CD4-positive, CD25-positive, alpha-beta regulatory T cell (primary cell): Measurements from ENCODE around the gene ZNF700. TPM values are rescaled to one million over a fixed set of nuclear protein-coding genes. Genes with fewer than 3 reads are reported as not detected.
A peak's percentile ranks its signal among the peaks of the same experiment; 100 is the strongest.
"Not testable (repeated sequence)": the region's sequence is repeated elsewhere in the genome, so short reads cannot be mapped to it uniquely, and the experiment has no call there.

Experiments
- ATAC-seq, 2 donors: fragments of 150-1000 bp; cut with Tn5 transposase; one replicate each; pipeline ENCODE4 v1.10.0; 2021; ENCODE audit warnings: low read depth in 2 of 2, moderate number of reproducible peaks in 2 of 2, moderate library complexity in 1 of 2
- DNase-seq, 3 donors: peaks; one replicate each; pipeline versions ENCODE4 v3.0.0 to v3.0.0-alpha.2; 2012 to 2022; ENCODE audit warnings: mixed read lengths in 1 of 3
- H3K27ac ChIP-seq: one replicate; pipeline ENCODE4 v1.7.0; 2013; ENCODE audit warnings: mild to moderate bottlenecking, low read length; ENCODE audit not compliant: insufficient read depth, poor library complexity, severe bottlenecking
- H3K27me3 ChIP-seq: one replicate; pipeline ENCODE4 v1.7.0; 2013; ENCODE audit warnings: low read length; ENCODE audit not compliant: control insufficient read depth, insufficient read depth
- H3K36me3 ChIP-seq: one replicate; pipeline ENCODE4 v1.7.0; 2013; ENCODE audit warnings: mild to moderate bottlenecking, low read length, moderate library complexity; ENCODE audit not compliant: control insufficient read depth, insufficient read depth
- H3K4me1 ChIP-seq: 2 replicates; pipeline ENCODE4 v1.7.0; 2013; ENCODE audit warnings: mild to moderate bottlenecking, low read length; ENCODE audit not compliant: insufficient read depth, control insufficient read depth, poor library complexity, severe bottlenecking
- H3K4me3 ChIP-seq: one replicate; pipeline ENCODE4 v1.7.0; 2013; ENCODE audit warnings: low read depth, mild to moderate bottlenecking, low read length, moderate library complexity
- H3K9me3 ChIP-seq, 2 experiments: 1 replicate in 1 of 2; 2 replicates in 1 of 2; pipeline ENCODE4 v1.7.0; 2013; ENCODE audit warnings: low read length in 2 of 2, mild to moderate bottlenecking in 1 of 2, moderate library complexity in 1 of 2; ENCODE audit not compliant: control insufficient read depth in 2 of 2
- H3K27ac Mint-ChIP-seq, 3 donors: one replicate each; pipeline ENCODE4 v1.8.0; 2020 to 2022; ENCODE audit warnings: mild to moderate bottlenecking in 3 of 3, mixed read lengths in 3 of 3, moderate library complexity in 2 of 3
- H3K27me3 Mint-ChIP-seq: one replicate; pipeline ENCODE4 v1.8.0; 2022; ENCODE audit warnings: mild to moderate bottlenecking, mixed read lengths
- H3K36me3 Mint-ChIP-seq: one replicate; pipeline ENCODE4 v1.8.0; 2020; ENCODE audit warnings: mixed read lengths
- H3K4me1 Mint-ChIP-seq, 4 donors: one replicate each; pipeline ENCODE4 v1.8.0; 2020 to 2022; ENCODE audit warnings: mixed read lengths in 4 of 4, mild to moderate bottlenecking in 1 of 4
- H3K4me3 Mint-ChIP-seq, 4 donors: one replicate each; pipeline ENCODE4 v1.8.0; 2020 to 2022; ENCODE audit warnings: mild to moderate bottlenecking in 4 of 4, mixed read lengths in 4 of 4, moderate library complexity in 3 of 4
- H3K9me3 Mint-ChIP-seq, 7 donors: one replicate each; pipeline ENCODE4 v1.8.0; 2020 to 2022; ENCODE audit warnings: mixed read lengths in 7 of 7, mild to moderate bottlenecking in 3 of 7, moderate library complexity in 2 of 7
- polyA plus RNA-seq, 4 donors: library from polyadenylated mRNA; unstranded; fragments of 300-500 nt; fragmentation: Illumina TruSeq; gene quantifications; one replicate each; pipeline ENCODE4 v1.2.3, GENCODE V29; 2021
- total RNA-seq: library from RNA; stranded (reverse); gene quantifications from one replicate; pipeline ENCODE4 v1.2.3, GENCODE V29; 2022

The ZNF700 gene
- total and polyA plus RNA-seq, 5 donors from 2014 or later, result 3.6 to 17.1 (median 4.7) TPM

DNA sequence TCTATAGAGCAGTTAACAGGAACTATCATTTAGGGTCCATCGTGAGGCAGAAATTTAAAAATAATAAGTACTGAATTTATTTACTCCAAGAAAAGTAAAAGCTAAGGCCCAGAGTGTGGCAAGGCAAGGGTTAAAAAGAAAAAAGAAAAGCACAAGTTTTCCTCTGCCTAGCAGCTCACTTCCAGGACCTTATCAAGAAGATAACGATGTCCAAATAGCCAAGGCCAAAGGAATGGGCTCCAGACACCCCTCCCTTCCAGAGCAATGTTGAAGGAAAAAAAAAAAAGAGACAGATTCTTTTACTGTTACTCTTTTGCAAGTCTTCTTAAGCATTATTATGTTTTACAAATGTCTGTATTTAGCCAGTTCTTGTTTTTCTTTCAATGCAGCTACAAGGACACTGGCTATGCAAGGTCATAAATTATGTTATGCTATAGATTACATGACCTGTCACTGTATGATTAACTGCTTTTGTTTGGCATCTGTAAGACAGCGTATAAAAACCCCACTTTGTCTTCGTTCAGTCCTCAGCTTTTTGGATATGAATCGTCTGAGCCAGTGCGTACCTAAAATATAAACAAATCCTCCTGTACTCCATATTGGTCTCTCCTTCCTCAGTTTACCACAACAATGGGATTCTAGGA is 2.9 kb upstream of the ZNF700 start:
- Histone ChIP-seq H3K4me3 (no peak overlapping the region), H3K9me3 (no peaks in the 10 kb centered on the region), H3K4me1 (peaks cover 21% of the 10 kb centered on the region), H3K27ac (no peak overlapping the region), H3K36me3 (no peaks in the 10 kb centered on the region), H3K27me3 (no peaks in the 10 kb centered on the region)
- DNase-seq (no peak), ATAC-seq (no peak)
- peaks cover 4% of the 10 kb centered on the region for H3K36me3 Mint-ChIP-seq
- no peak overlapping the region for H3K27ac Mint-ChIP-seq
- H3K27me3 Mint-ChIP-seq, result peaks cover 4% of the 10 kb centered on the region
- peaks cover 0 to 9% (median 1%) of the 10 kb centered on the region in 7 donors for H3K9me3 Mint-ChIP-seq
- H3K4me1 Mint-ChIP-seq, result peaks cover 14 to 33% (median 23%) of the 10 kb centered on the region in 4 donors
- peak overlapping the region in 2 of 4 donors; percentile 52 to 73 for H3K4me3 Mint-ChIP-seq

GRCh38 chr19:11925651-11926187 is 812 bp downstream of the ZNF700 start:
- not testable (repeated sequence) for H3K27me3 Mint-ChIP-seq, H3K9me3 Mint-ChIP-seq, ATAC-seq, DNase-seq, H3K27me3 ChIP-seq
- peak overlapping the region; percentile 76 to 98 (median 94) for H3K4me3 Mint-ChIP-seq
- Histone ChIP-seq H3K4me1 (peaks cover 21% of the 10 kb centered on the region), H3K9me3 (peaks cover 6 to 15% of the 10 kb centered on the region in 2 experiments), H3K36me3 (peaks cover 12% of the 10 kb centered on the region), H3K4me3 (peak overlapping the region; percentile 68), H3K27ac (peak overlapping the region; percentile 87)
- H3K4me1 Mint-ChIP-seq, result peaks cover 14 to 57% (median 36%) of the 10 kb centered on the region in 4 donors
- peak overlapping the region; percentile 33 to 91 (median 78) for H3K27ac Mint-ChIP-seq
- H3K36me3 Mint-ChIP-seq, result peaks cover 20% of the 10 kb centered on the region

DNA sequence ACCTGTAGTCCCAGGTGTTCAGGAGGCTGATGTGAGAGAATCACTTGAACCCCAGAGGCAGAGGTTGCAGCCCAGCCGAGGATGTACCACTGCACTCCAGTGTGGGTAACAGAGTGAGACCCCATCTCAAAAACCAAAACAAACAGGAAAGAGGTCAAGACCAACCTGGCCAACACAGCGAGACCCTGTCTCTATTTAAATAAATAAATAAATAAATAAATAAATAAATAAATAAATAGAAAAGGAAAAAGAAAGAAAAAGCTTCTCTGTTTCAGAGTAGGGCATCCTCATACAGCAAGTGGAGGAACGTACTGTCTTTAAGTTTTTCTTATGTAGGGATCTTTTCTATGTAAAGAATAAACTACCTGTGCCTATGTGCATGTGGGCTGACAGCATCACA is 2.3 kb downstream of the ZNF700 start:
- Histone ChIP-seq H3K4me1 (peaks cover 21% of the 10 kb centered on the region), H3K27me3 (no peaks in the 10 kb centered on the region), H3K9me3 (peaks cover 15 to 25% of the 10 kb centered on the region in 2 experiments), H3K27ac (no peak overlapping the region), H3K36me3 (peaks cover 14% of the 10 kb centered on the region), H3K4me3 (no peak overlapping the region)
- H3K4me1 Mint-ChIP-seq, result peaks cover 14 to 66% (median 43%) of the 10 kb centered on the region in 4 donors
- H3K36me3 Mint-ChIP-seq, result peaks cover 29% of the 10 kb centered on the region
- ATAC-seq, result no peak
- no peak for DNase-seq
- peaks cover 4% of the 10 kb centered on the region for H3K27me3 Mint-ChIP-seq
- H3K4me3 Mint-ChIP-seq, result peak overlapping the region in 3 of 4 donors; percentile 8 to 92 (median 66)
- H3K9me3 Mint-ChIP-seq, result peaks cover 0 to 15% (median 3%) of the 10 kb centered on the region in 7 donors
- H3K27ac Mint-ChIP-seq, result peak overlapping the region in 1 of 3 donors; percentile 91

DNA sequence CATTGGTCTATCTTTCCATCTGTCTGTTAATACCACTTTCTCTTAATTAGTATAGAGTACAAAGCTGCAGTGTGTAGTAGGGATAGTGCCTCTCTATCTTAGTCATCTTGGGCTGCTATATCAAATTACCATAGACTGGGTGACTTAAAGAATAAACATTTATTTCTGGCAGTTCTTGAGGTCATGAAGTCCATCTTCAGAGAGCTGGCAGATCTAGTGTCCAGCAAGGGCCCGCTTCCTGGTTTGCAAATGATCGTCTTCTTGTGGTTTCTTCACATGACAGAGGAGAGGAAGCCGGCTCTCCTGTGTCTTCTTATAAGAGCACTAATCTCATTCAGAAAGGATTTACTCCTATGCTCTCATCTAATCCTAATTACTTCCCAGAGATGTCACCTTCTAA is 6.1 kb downstream of the ZNF700 start:
- DNase-seq, result no peak
- Histone ChIP-seq H3K4me3 (no peak overlapping the region), H3K9me3 (peaks cover 28 to 50% of the 10 kb centered on the region in 2 experiments), H3K27ac (no peak overlapping the region), H3K4me1 (peaks cover 5% of the 10 kb centered on the region), H3K36me3 (peaks cover 21% of the 10 kb centered on the region), H3K27me3 (no peaks in the 10 kb centered on the region)
- peak overlapping the region in 2 of 4 donors; percentile 57 to 73 for H3K4me3 Mint-ChIP-seq
- H3K27me3 Mint-ChIP-seq, result no peaks in the 10 kb centered on the region
- peaks cover 4 to 46% (median 27%) of the 10 kb centered on the region in 4 donors for H3K4me1 Mint-ChIP-seq
- no peak for ATAC-seq
- peaks cover 51% of the 10 kb centered on the region for H3K36me3 Mint-ChIP-seq
- H3K9me3 Mint-ChIP-seq, result peaks cover 0 to 39% (median 3%) of the 10 kb centered on the region in 7 donors
- H3K27ac Mint-ChIP-seq, result peak overlapping the region in 1 of 3 donors; percentile 58

- peaks cover 55% of the 10 kb centered on the region for H3K36me3 Mint-ChIP-seq
- peaks cover 2% of the 10 kb centered on the region for H3K4me1 ChIP-seq
These were observed 6.6 kb downstream of the ZNF700 start for GRCh38 chr19:11931513-11931912.

GRCh38 chr19:11935829-11936228 is 10.9 kb downstream of the ZNF700 start:
- Mint-ChIP-seq H3K36me3 (peaks cover 61% of the 10 kb centered on the region), H3K4me3 (peak overlapping the region in 1 of 4 donors; percentile 80), H3K27ac (peak overlapping the region in 1 of 3 donors; percentile 43), H3K9me3 (peaks cover 0 to 76% (median 14%) of the 10 kb centered on the region in 7 donors), H3K4me1 (peaks cover 0 to 15% (median 7%) of the 10 kb centered on the region in 4 donors)
- H3K27me3 Mint-ChIP-seq, H3K27ac ChIP-seq, H3K4me1 ChIP-seq, H3K4me3 ChIP-seq, ATAC-seq, DNase-seq, H3K27me3 ChIP-seq: not testable (repeated sequence)
- H3K9me3 ChIP-seq, result peaks cover 32 to 45% of the 10 kb centered on the region in 2 experiments
- H3K36me3 ChIP-seq, result peaks cover 17% of the 10 kb centered on the region

More at GRCh38 chr19:11931513-11931912, 6.6 kb downstream of the ZNF700 start:
- H3K36me3 ChIP-seq, result peaks cover 21% of the 10 kb centered on the region
- peak overlapping the region in 1 of 4 donors; percentile 57 for H3K4me3 Mint-ChIP-seq
- no peak overlapping the region for H3K27ac ChIP-seq
- DNase-seq (no peak), ATAC-seq (no peak)
- H3K27me3 ChIP-seq, result no peaks in the 10 kb centered on the region
- H3K9me3 Mint-ChIP-seq, result peaks cover 0 to 42% (median 6%) of the 10 kb centered on the region in 7 donors
- H3K27me3 Mint-ChIP-seq, result no peaks in the 10 kb centered on the region
- H3K9me3 ChIP-seq, result peaks cover 28 to 50% of the 10 kb centered on the region in 2 experiments
- peak overlapping the region in 1 of 3 donors; percentile 58 for H3K27ac Mint-ChIP-seq
- peaks cover 4 to 42% (median 24%) of the 10 kb centered on the region in 4 donors for H3K4me1 Mint-ChIP-seq
- H3K4me3 ChIP-seq, result no peak overlapping the region

- H3K9me3 ChIP-seq, result peaks cover 38 to 53% of the 10 kb centered on the region in 2 experiments
- H3K27ac ChIP-seq, H3K4me3 Mint-ChIP-seq, DNase-seq, H3K4me1 Mint-ChIP-seq, H3K4me3 ChIP-seq, ATAC-seq, H3K4me1 ChIP-seq, H3K27me3 ChIP-seq, H3K27me3 Mint-ChIP-seq, H3K27ac Mint-ChIP-seq: not testable (repeated sequence)
- H3K36me3 ChIP-seq, result peaks cover 24% of the 10 kb centered on the region
- peaks cover 64% of the 10 kb centered on the region for H3K36me3 Mint-ChIP-seq
- H3K9me3 Mint-ChIP-seq, result peaks cover 0 to 82% (median 21%) of the 10 kb centered on the region in 7 donors
These were observed 13.5 kb downstream of the ZNF700 start for GRCh38 chr19:11938383-11938782.
